ENCODE results near the gene ILDR1. TPM values are rescaled to one million over a fixed set of nuclear protein-coding genes. Genes with fewer than 3 reads are reported as not detected.

The ILDR1 gene
- total and polyA plus RNA-seq, 10 of the 15 experiments (the other 5 are each of a cell fraction or from before 2014, with no cell fraction given): 1.3 to 12.0 (median 7.0) TPM

GRCh38 chr3:122064326-122064725 lies 42.3 kb upstream of the ILDR1 start:
- FAIRE-seq (no peak), DNase-seq (ENCODE audit: low read depth, low spot score) (no peak), ATAC-seq (peak; percentile 8)
- no TSS peak for BruUV-seq (replicated peaks)
- H3K4me3 ChIP-seq: no peak overlapping the region
- peaks cover 36% of the 10 kb centered on the region for H3K4me1 ChIP-seq (ENCODE audit: control insufficient read depth, insufficient read depth, low read length)
- in situ Hi-C loops (cut with MboI) (no loop called here), intact Hi-C loops (cut with micrococcal nuclease; ENCODE audit: unreplicated experiment) (no loop called here)
- peak; percentile 11; the same call in 1 of the 2 replicates for TF ChIP-seq RUNX3 (IDR thresholded peaks at IDR 0.05; ENCODE audit: low read length)
- no peak for TF ChIP-seq ZNF622 (IDR thresholded peaks at IDR 0.05)
- no peak overlapping the region for H2AFZ ChIP-seq (ENCODE audit: control insufficient read depth, low read depth, low read length)
- H3K36me3 ChIP-seq (ENCODE audit: control insufficient read depth in 2 of 2, insufficient read depth in 2 of 2, low read length in 1 of 2): peaks cover 2 to 8% of the 10 kb centered on the region in 2 experiments; a peak in 3 of 4 replicates
- ChIA-PET SMC1A (ENCODE audit: uncharacterized antibody, unreplicated experiment) (interaction anchor here (0.9 to 22.2 kb wide), 15 partner anchors 10 to 255 kb away, joined by 3 to 394 read pairs (median 52); partner anchors contain the start of genes CD86 and ILDR1), CTCF (interaction anchor here (0.6 to 6.3 kb wide), 21 partner anchors 9 to 518 kb away, joined by 3 to 49 read pairs (median 5); partner anchors contain the start of gene CD86), RAD21 (ENCODE audit: unreplicated experiment) (interaction anchor here (0.6 to 7.1 kb wide), 16 partner anchors 9 to 239 kb away, joined by 3 to 138 read pairs (median 16); partner anchors contain the start of genes CD86 and ILDR1), POLR2A (interaction anchor here (0.8 to 9.5 kb wide), 15 partner anchors 9 to 174 kb away, joined by 3 to 144 read pairs (median 8); partner anchors contain the start of gene CD86)
- H3K27me3 ChIP-seq (replicated peaks in 1 of 2; ENCODE audit: control insufficient read depth in 2 of 2, insufficient read depth in 2 of 2, low read length in 1 of 2): no peaks in the 10 kb centered on the region
- H3K27ac ChIP-seq (ENCODE audit: control insufficient read depth, insufficient read depth): peak overlapping the region; percentile 3; the same call in 1 of the 2 replicates
- no peaks in the 10 kb centered on the region; the same call in 2 of the 3 replicates for H3K9me3 ChIP-seq (replicated peaks; ENCODE audit: control insufficient read depth, insufficient read depth, low read length)
- WGBS (ENCODE audit: insufficient coverage, insufficient replicate concordance, low lambda C conversion rate, missing lambda C conversion rate): 67% methylated on average over 4 of the region's 4 CpGs
- peak overlapping the region; percentile 73 for H3K4me2 ChIP-seq (ENCODE audit: control insufficient read depth, insufficient read depth)
- peaks cover 93% of the 10 kb centered on the region for H3K79me2 ChIP-seq (ENCODE audit: control insufficient read depth, insufficient read depth, low read length)
- no peak overlapping the region for H3K9ac ChIP-seq (ENCODE audit: control insufficient read depth, insufficient read depth, low read length)
- no peaks in the 10 kb centered on the region for H4K20me1 ChIP-seq (ENCODE audit: control insufficient read depth, insufficient read depth)

- H3K4me3 ChIP-seq: no peak overlapping the region
- no peaks in the 10 kb centered on the region for H3K27me3 ChIP-seq (replicated peaks in 1 of 2; ENCODE audit: control insufficient read depth in 2 of 2, insufficient read depth in 2 of 2, low read length in 1 of 2)
- no peaks in the 10 kb centered on the region for H4K20me1 ChIP-seq (ENCODE audit: control insufficient read depth, insufficient read depth)
- no TSS peak for BruUV-seq (replicated peaks)
- ChIA-PET CTCF (interaction anchor here (0.5 to 6.3 kb wide), 19 partner anchors 9 to 517 kb away, joined by 3 to 49 read pairs (median 6); partner anchors contain the start of gene CD86), RAD21 (ENCODE audit: unreplicated experiment) (interaction anchor here (0.8 to 7.1 kb wide), 13 partner anchors 9 to 68 kb away, joined by 4 to 138 read pairs (median 18); partner anchors contain the start of genes CD86 and ILDR1), POLR2A (interaction anchor here (0.8 to 9.5 kb wide), 12 partner anchors 8 to 174 kb away, joined by 3 to 144 read pairs (median 10); partner anchors contain the start of gene CD86), SMC1A (ENCODE audit: uncharacterized antibody, unreplicated experiment) (interaction anchor here (0.7 to 22.2 kb wide), 15 partner anchors 10 to 238 kb away, joined by 3 to 394 read pairs (median 52); partner anchors contain the start of genes CD86 and ILDR1)
- peaks cover 2 to 12% of the 10 kb centered on the region in 2 experiments; a peak in 3 of 4 replicates for H3K36me3 ChIP-seq (ENCODE audit: control insufficient read depth in 2 of 2, insufficient read depth in 2 of 2, low read length in 1 of 2)
- peaks cover 93% of the 10 kb centered on the region for H3K79me2 ChIP-seq (ENCODE audit: control insufficient read depth, insufficient read depth, low read length)
- peak overlapping the region; percentile 73 for H3K4me2 ChIP-seq (ENCODE audit: control insufficient read depth, insufficient read depth)
- H3K9me3 ChIP-seq (replicated peaks; ENCODE audit: control insufficient read depth, insufficient read depth, low read length): no peaks in the 10 kb centered on the region
- intact Hi-C loops (cut with micrococcal nuclease; ENCODE audit: unreplicated experiment) (no loop called here), in situ Hi-C loops (cut with MboI) (no loop called here)
- peak overlapping the region; percentile 3; the same call in 1 of the 2 replicates for H3K27ac ChIP-seq (ENCODE audit: control insufficient read depth, insufficient read depth)
- ATAC-seq (peak; percentile 64), DNase-seq (ENCODE audit: low read depth, low spot score) (no peak), FAIRE-seq (no peak)
- WGBS (ENCODE audit: insufficient coverage, insufficient replicate concordance, low lambda C conversion rate, missing lambda C conversion rate): 25% methylated on average over 1 of the region's 1 CpG
- peaks cover 32% of the 10 kb centered on the region for H3K4me1 ChIP-seq (ENCODE audit: control insufficient read depth, insufficient read depth, low read length)
- H2AFZ ChIP-seq (ENCODE audit: control insufficient read depth, low read depth, low read length): no peak overlapping the region
- no peak overlapping the region for H3K9ac ChIP-seq (ENCODE audit: control insufficient read depth, insufficient read depth, low read length)
- TF ChIP-seq BHLHE40 (IDR thresholded peaks at IDR 0.05; ENCODE audit: borderline replicate concordance in 1 of 2, low read depth in 2 of 2, low read length in 1 of 2) (no peak), SMAD1 (IDR thresholded peaks at IDR 0.05; ENCODE audit: low read depth, partially characterized antibody) (no peak), LARP7 (IDR thresholded peaks at IDR 0.05) (no peak), IKZF2 (IDR thresholded peaks at IDR 0.05) (peak; percentile 70 to 71; a peak in 3 of 4 replicates), PAX8 (IDR thresholded peaks at IDR 0.05) (no peak), MTA2 (IDR thresholded peaks at IDR 0.05; ENCODE audit: low read depth) (0 out of 2 replicates have a peak, but pooled peaks have one; percentile 37), CREM (IDR thresholded peaks at IDR 0.05; ENCODE audit: low read depth) (no peak), RCOR1 (conservative IDR thresholded peaks at IDR 0.05; ENCODE audit: low read depth, low read length) (no peak), PAX5 (IDR thresholded peaks at IDR 0.05; ENCODE audit: borderline replicate concordance, low read depth, low read length) (no peak), MXI1 (IDR thresholded peaks at IDR 0.05; ENCODE audit: low read depth, low read length) (no peak), ZNF207 (IDR thresholded peaks at IDR 0.05; ENCODE audit: borderline replicate concordance) (no peak)
- TF ChIP-seq, protein P1, sequence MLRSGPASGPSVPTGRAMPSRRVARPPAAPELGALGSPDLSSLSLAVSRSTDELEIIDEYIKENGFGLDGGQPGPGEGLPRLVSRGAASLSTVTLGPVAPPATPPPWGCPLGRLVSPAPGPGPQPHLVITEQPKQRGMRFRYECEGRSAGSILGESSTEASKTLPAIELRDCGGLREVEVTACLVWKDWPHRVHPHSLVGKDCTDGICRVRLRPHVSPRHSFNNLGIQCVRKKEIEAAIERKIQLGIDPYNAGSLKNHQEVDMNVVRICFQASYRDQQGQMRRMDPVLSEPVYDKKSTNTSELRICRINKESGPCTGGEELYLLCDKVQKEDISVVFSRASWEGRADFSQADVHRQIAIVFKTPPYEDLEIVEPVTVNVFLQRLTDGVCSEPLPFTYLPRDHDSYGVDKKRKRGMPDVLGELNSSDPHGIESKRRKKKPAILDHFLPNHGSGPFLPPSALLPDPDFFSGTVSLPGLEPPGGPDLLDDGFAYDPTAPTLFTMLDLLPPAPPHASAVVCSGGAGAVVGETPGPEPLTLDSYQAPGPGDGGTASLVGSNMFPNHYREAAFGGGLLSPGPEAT (IDR thresholded peaks at IDR 0.05; ENCODE audit: low read depth): peak; percentile 58; the same call in 1 of the 2 replicates
- TF ChIP-seq, protein P2, sequence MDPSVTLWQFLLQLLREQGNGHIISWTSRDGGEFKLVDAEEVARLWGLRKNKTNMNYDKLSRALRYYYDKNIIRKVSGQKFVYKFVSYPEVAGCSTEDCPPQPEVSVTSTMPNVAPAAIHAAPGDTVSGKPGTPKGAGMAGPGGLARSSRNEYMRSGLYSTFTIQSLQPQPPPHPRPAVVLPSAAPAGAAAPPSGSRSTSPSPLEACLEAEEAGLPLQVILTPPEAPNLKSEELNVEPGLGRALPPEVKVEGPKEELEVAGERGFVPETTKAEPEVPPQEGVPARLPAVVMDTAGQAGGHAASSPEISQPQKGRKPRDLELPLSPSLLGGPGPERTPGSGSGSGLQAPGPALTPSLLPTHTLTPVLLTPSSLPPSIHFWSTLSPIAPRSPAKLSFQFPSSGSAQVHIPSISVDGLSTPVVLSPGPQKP (IDR thresholded peaks at IDR 0.05; ENCODE audit: low read depth, low read length): no peak
Observed at GRCh38 chr3:122063908-122064307, 41.9 kb upstream of the ILDR1 start.
